EL (cell line): ENCODE results near the gene TCEA3.

Experiments
- DNase-seq: peaks from one replicate; pipeline ENCODE4 v3.0.0-alpha.2; 2016

The TCEA3 gene

GRCh38 chr1:23424293-23425192 lies at the start of gene TCEA3:
Gene TCEA3, minus strand, starts transcription at chr1:23424748. Its CDS starts 115 bp downstream, at chr1:23424633.
- peak; percentile 37 for DNase-seq

GRCh38 chr1:23473037-23473800 lies 48.7 kb upstream of the TCEA3 start:
- DNase-seq, result peak; percentile 47

DNA sequence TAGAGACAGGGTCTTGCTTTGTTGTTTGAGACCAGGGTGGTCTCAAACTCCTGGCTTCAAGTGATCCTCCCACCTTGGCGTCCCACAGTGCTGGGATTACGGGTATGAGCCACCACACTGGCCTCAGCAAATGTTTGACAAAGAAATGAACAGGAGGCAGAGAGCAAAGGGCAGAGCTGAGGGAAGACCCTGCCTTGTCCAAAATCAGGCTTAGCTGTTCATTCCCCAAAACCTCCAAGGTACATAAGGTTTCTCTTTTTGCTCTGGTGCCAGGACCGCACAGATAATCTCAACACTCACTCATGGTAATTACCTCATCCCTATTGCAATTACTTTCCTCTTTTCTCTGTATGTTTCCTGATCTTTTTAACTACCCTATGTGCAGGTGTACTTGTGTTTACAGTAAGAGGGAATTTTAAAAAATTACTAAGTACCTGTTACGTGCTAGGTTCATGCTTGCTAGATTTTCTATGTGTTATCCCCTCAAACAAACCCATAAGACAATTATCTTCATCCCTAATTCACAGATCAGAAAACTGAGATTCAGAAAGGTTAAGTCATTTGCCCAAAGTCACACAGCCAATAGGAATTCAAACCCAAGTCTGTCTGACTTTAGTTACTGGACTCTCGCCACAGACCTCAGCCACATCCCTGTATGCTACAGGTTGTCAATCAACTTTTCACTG lies 47.9 kb upstream of the TCEA3 start:
- DNase-seq, result no peak

DNA sequence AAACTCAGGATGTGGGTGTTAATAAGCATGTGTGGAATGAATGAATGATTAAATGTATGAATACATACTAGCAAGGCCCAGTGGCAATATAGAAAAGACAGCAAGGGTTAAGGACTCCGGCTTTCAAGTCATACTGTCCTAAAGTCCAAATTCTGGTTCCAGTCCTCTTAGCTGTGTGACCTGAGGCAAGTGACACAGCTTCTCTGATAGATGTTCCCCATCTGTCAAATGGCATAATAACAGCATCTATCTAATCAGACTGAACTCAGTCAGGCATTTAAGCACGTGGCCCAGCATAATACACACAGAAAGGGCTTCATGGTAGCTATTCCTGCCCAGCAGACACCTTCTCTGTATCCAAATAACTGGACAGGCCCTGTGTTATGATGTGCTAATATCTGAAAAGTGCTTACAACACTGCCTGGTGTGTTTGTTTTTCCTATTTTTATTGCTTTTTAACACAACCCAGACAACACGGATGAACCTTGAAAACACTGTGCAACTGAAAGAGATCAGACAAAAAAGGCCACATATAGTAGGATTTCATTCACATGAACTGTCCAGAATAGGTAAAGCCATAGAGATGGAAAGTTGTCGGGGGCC lies 47.0 kb upstream of the TCEA3 start:
- no peak for DNase-seq

DNA sequence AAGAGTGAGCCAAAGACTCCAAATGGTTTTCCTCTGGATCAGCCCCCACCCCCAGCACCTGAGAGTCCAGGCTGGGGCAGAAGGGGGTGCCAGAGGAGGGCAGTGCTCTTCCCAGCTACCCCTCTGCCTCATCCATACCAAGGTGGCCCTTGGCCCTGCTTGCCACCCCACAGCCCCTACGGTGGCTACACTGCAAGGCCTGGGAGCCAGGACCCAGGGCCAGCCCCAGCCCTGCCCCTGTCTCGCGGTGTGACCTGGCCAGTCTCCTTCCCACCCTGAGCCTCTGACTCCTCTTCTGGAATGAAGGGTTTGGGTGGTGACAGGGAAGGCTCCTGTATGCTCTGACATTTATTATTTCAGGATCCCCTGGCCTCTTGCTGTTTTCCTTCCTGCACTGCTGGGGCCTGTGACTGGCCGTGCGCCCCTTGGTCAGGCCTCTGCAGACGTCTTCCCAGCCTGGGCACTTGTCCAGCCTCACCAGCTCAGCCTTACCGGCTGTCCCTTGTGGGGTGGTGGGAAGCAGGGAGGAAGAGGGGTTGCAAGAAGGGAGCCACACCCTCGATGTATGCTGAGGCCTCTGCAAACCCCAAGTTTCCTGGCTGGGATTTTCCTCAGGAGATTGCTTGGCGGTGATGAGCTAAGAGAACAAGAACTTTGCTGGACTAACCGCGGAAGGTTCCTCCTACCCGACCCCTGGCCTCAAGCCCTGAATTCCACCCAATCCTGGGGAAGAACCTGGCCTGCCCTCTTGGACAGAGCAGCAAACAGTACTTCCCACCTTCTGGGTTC lies 45.9 kb upstream of the TCEA3 start:
- peak; percentile 81 for DNase-seq

- no peak for DNase-seq
Measured at GRCh38 chr1:23469372-23469982, 44.9 kb upstream of the TCEA3 start.

GRCh38 chr1:23466423-23466989 lies 42.0 kb upstream of the TCEA3 start:
- DNase-seq, result no peak

DNA sequence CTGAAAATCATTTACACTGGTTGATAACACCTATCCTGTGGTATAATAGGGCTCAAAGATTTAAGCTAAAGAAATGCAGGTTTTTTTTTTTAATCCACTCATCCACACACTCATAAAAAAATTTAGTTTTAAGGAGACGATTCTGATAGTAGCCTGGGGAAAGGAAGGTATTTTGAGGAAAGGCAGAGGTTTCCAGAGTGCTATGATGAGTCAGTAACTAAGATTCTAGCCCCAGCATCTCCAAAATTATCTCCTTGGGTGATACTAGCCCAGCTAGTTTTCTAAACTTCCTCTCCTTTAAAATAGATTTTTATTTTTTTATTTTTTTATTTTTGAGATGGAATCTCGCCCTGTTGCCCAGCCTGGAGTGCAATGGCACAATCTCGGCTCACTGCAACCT lies 38.7 kb upstream of the TCEA3 start:
- no peak for DNase-seq

DNA sequence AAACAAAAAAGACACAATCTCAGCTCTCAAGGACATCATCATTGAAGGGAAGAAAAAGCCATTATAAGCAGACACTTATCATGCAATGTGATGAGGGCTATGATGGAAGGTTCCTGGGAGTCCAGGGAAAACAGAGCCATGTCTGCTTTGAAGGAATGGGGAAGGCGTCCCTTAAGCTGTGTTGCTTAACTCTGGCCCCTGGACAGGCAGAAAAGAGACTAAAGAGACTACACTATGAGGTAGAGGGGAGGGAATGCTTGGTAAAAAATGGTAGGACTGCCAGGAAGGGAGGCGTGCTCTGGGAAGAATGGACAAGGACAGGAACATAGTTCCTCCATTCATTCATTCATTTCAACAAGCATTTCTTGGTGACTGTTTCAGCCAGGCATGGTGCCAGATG lies 38.2 kb upstream of the TCEA3 start:
- DNase-seq, result no peak

DNA sequence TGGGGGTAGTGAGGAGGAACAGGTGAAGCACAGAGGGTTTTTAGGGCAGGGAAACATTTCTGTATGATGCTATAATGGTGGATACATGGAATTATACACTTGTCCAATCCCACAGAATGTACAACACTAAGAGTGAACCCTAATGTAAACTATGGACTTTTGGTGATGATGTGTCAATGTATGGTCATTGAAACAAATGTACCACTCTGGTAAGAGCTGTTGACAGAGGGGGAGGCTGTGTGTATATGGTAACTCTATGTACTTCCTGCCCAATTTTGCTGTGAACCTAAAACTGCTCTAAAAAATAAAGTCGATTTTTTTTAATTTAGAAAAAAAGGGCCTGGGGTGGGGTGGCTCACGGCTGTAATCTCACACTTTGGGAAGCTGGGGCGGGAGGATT lies 36.5 kb upstream of the TCEA3 start:
- no peak for DNase-seq

- no peak for DNase-seq
Measured at GRCh38 chr1:23460519-23460918, 36.0 kb upstream of the TCEA3 start.

- no peak for DNase-seq
Measured at GRCh38 chr1:23459338-23459757, 34.8 kb upstream of the TCEA3 start.

GRCh38 chr1:23456226-23456625 lies 31.7 kb upstream of the TCEA3 start:
- peak; percentile 73 for DNase-seq

DNA sequence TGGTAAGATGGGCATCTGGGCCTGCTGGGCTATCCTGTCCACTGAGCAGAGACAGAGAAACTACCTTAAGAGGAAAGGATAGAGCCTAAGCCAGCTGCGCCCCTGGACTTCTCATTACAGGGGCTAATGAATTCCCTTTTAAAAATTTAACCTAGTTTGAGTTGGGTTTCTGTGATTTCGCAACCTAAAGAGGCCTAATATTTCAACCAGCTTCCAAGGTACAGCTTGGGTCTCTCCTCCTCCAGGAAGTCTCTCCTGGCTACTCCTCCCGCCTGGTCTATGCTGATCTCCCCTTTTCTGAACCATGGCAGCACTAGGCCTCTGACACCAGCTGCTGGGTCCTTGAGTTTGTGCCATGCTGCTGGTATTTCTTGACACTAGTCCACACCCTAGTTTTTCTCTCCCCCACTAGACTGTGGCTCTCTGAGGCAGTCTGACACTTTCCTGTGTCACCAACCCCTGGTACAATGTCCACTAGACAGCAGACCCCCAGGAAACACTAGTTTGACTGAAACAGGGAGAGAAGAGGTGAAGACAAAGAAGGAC lies 29.0 kb upstream of the TCEA3 start:
- DNase-seq, result no peak

GRCh38 chr1:23452011-23452411 lies 27.5 kb upstream of the TCEA3 start:
- DNase-seq, result peak; percentile 52

DNA sequence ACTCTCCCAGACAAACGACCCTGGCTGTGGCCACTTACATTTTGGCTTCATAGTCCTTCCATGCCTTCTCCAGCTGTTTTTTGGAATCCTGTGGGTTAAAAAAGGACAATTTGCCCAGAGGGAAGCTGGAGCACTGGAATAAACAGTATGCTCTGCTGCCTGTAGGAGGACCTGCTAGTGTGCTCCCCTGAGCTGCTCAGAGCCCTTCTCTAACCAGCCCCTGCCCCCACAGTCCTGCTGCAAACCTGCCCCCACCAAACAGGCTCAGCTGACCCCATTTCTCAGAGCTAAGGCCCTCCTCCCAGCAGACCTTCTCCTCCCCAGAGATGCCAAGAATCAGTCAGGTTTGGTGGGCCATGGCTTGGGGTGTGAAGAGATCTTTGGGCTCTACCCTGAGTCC lies 26.9 kb upstream of the TCEA3 start:
- no peak for DNase-seq

GRCh38 chr1:23450894-23451293 lies 26.3 kb upstream of the TCEA3 start:
- no peak for DNase-seq

- DNase-seq, result no peak
Measured at GRCh38 chr1:23449958-23450357, 25.4 kb upstream of the TCEA3 start.

DNA sequence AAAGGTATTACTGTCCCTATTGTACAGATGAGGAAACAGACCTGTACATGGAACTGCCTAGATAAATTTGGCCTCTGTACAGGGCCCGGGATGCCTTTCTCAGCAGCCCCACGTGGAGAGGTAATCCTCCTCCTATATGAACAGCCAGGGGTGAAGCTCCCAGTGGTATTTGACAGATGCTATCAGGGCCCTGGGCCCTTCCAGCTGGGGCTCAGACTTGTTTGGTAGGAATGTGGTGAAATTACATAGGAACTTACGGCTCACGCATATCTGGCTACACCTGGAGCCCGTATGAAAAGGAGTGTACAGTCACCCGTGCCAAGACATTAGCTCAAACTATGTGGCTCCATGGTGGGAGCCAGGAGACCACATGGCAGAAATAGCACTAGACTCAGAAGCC lies 24.8 kb upstream of the TCEA3 start:
- no peak for DNase-seq

- DNase-seq, result no peak
Measured at GRCh38 chr1:23448846-23449245, 24.3 kb upstream of the TCEA3 start.
